Measurements from ENCODE around the gene NXPE1. TPM values are rescaled to one million over a fixed set of nuclear protein-coding genes. Genes with fewer than 3 reads are reported as not detected.

Gene NXPE1
- total RNA-seq, 4 donors from 2014 or later: not detected

DNA sequence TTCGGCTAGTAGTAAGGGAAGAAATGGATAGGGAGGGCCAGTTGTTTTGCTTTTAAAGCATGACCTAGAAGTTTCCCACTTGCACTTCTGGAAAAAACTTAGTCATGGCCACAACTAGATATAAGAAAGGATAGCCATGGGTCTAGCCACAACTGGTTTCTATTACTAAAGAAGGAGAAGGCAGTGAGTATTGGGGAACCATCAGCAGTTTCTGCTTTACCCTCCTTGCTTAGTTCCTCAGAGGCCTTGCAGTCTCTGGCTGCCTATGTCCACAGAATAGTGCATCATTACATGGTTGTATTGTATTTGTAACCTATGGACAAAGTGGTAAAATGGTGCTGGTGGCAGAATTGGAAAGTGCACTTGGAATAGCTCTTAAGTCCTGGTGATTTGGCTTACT lies 35.6 kb downstream of the NXPE1 start:
- Histone ChIP-seq H3K4me1 (no peaks in the 10 kb centered on the region), H3K36me3 (no peaks in the 10 kb centered on the region), H3K4me3 (no peak overlapping the region), H3K27me3 (no peaks in the 10 kb centered on the region), H3K27ac (no peak overlapping the region), H3K9me3 (no peaks in the 10 kb centered on the region)
- 90% methylated on average over 1 of the region's 1 CpG for WGBS
- no peak for DNase-seq (ENCODE audit: low spot score in 2 of 2)
- TF ChIP-seq CTCF (IDR thresholded peaks at IDR 0.05) (no peak), POLR2AphosphoS5 (IDR thresholded peaks at IDR 0.05) (no peak), POLR2A (IDR thresholded peaks at IDR 0.05) (no peak), EP300 (IDR thresholded peaks at IDR 0.05) (no peak)

GRCh38 chr11:114522818-114523217 lies 36.9 kb downstream of the NXPE1 start:
- H3K36me3 ChIP-seq: no peaks in the 10 kb centered on the region
- H3K27ac ChIP-seq: no peak overlapping the region
- no peak for TF ChIP-seq POLR2AphosphoS5 (IDR thresholded peaks at IDR 0.05)
- no peak for TF ChIP-seq POLR2A (IDR thresholded peaks at IDR 0.05)
- no peak for TF ChIP-seq EP300 (IDR thresholded peaks at IDR 0.05)
- no peak for TF ChIP-seq CTCF (IDR thresholded peaks at IDR 0.05)
- H3K4me3 ChIP-seq: no peak overlapping the region
- no peaks in the 10 kb centered on the region for H3K9me3 ChIP-seq
- no peak for DNase-seq (ENCODE audit: low spot score in 2 of 2)
- no peaks in the 10 kb centered on the region for H3K27me3 ChIP-seq
- H3K4me1 ChIP-seq: no peaks in the 10 kb centered on the region
- whole genome bisulfite sequencing: 29% methylated on average over 2 of the region's 2 CpGs

GRCh38 chr11:114511538-114511937 lies 48.1 kb downstream of the NXPE1 start:
- H3K4me3 ChIP-seq: no peak overlapping the region
- no peak overlapping the region for H3K27ac ChIP-seq
- no peaks in the 10 kb centered on the region for H3K36me3 ChIP-seq
- 94% methylated on average over 2 of the region's 2 CpGs for WGBS
- TF ChIP-seq POLR2A (IDR thresholded peaks at IDR 0.05) (no peak), CTCF (IDR thresholded peaks at IDR 0.05) (no peak), EP300 (IDR thresholded peaks at IDR 0.05) (no peak), POLR2AphosphoS5 (IDR thresholded peaks at IDR 0.05) (no peak)
- no peak for DNase-seq (ENCODE audit: low spot score in 2 of 2)
- no peaks in the 10 kb centered on the region for H3K27me3 ChIP-seq
- peaks cover 5% of the 10 kb centered on the region for H3K9me3 ChIP-seq
- H3K4me1 ChIP-seq: no peaks in the 10 kb centered on the region

- 86% methylated on average over 7 of the region's 7 CpGs for WGBS
- Histone ChIP-seq H3K4me3 (no peak overlapping the region), H3K36me3 (no peaks in the 10 kb centered on the region), H3K27ac (no peak overlapping the region), H3K9me3 (peaks cover 5% of the 10 kb centered on the region), H3K27me3 (no peaks in the 10 kb centered on the region), H3K4me1 (no peaks in the 10 kb centered on the region)
- no peak for DNase-seq (ENCODE audit: low spot score in 2 of 2)
- no peak for TF ChIP-seq CTCF (IDR thresholded peaks at IDR 0.05)
These were observed 48.6 kb downstream of the NXPE1 start for GRCh38 chr11:114511079-114511478.

GRCh38 chr11:114501901-114502300 lies 57.8 kb downstream of the NXPE1 start:
- H3K4me3 ChIP-seq: no peak overlapping the region
- WGBS: 72% methylated on average over 1 of the region's 1 CpG
- no peaks in the 10 kb centered on the region for H3K4me1 ChIP-seq
- H3K27ac ChIP-seq: no peak overlapping the region
- no peaks in the 10 kb centered on the region for H3K36me3 ChIP-seq
- no peaks in the 10 kb centered on the region for H3K9me3 ChIP-seq
- DNase-seq (ENCODE audit: low spot score in 2 of 2): no peak
- H3K27me3 ChIP-seq: no peaks in the 10 kb centered on the region
- TF ChIP-seq POLR2A (IDR thresholded peaks at IDR 0.05) (no peak), CTCF (IDR thresholded peaks at IDR 0.05) (no peak), EP300 (IDR thresholded peaks at IDR 0.05) (no peak), POLR2AphosphoS5 (IDR thresholded peaks at IDR 0.05) (no peak)
